Stimulated activated CD4-positive, alpha-beta T cell treated with anti-CD3 and anti-CD28 coated beads, Interleukin-4, amount 100 ng/mL, for 48 hours (primary cell): ENCODE data around the gene FBLN5.

Source experiments
- DNase-seq, 2 donors: peaks; one replicate each; pipeline ENCODE4 v3.0.0-alpha.2; 2020; ENCODE audit warnings: low read depth in 2 of 2

The FBLN5 gene

GRCh38 chr14:91946622-91947474 is 646 bp downstream of the FBLN5 start:
- DNase-seq, result no peak

DNA sequence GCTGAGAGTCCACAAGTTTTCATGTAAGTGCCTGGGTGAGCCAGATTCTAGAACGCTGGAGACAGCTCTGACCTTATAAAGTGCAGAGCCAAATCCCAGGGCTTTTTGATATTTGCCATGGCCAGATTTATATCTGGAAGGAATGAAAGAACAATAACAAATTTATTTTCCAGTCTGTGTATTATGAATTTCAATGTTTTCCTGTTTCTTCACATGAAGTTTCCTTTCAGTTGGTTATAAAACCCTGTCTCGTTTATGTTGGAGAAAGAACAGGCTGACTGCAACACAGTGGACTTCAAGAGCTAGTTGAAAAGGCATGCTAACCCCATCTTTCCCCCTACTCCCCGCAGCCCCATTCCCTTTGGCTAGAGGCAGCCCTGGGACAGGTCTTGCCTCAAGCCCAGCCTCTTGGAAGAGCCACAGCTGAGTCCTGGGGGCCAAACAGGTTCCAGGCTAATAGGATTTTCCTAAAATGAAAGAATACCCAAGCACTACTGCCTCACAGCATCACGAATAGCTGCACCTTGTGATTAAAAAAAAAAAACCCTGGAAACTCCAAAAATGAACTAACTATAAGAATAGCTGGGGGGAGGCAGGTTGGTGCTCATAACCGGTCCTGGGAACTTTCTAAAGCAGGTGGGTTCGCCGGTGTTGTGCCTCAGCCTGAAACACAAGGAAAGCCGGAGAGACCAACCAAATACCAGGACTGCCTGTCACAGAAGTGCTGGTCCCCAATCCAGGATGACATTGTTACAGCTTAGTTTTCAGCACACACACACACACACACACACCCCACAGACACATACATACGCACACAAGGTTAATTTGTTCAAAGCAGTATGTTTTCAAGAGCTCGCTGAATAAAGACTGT is 1.5 kb downstream of the FBLN5 start:
- DNase-seq, result no peak

DNA sequence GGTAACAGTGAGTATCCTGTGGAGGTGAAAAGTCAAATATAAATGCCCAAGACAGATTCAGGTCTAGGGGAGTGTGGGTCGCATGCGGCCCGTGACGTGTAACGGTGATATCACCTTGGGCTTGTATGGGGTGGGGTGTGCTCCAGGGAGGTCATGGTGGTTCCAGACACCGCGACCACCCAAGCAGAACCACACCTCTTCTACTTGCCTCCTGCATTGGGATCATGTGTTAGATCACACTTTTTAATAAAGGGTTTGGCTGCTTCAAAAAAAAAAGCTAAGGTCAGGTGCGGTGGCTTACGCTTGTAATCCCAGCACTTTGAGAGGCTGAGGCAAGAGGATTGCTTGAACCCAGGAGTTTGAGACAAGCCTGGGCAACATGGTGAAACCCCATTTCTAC is 4.5 kb downstream of the FBLN5 start:
- DNase-seq, result no peak

DNA sequence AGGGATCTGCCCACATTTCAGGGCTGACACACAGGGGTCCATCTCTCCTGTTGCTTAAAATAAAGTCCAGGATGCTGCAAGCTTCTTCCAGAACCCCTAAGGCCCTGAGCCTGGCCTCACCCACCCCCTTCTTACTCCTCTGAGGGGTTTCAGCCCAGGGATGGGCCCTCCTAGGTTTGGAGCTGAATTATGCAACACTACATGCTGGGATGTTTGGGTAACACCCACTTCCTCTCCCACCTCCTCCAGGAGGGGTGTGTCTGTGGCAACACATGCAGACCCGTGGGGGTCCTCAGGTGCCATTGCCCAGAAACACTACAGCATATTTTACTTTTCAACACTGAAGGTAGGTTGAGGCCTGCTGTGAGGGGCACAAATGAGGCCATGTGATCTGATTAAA is 5.4 kb downstream of the FBLN5 start:
- DNase-seq, result no peak

GRCh38 chr14:91940209-91940608 is 7.3 kb downstream of the FBLN5 start:
- no peak for DNase-seq

DNA sequence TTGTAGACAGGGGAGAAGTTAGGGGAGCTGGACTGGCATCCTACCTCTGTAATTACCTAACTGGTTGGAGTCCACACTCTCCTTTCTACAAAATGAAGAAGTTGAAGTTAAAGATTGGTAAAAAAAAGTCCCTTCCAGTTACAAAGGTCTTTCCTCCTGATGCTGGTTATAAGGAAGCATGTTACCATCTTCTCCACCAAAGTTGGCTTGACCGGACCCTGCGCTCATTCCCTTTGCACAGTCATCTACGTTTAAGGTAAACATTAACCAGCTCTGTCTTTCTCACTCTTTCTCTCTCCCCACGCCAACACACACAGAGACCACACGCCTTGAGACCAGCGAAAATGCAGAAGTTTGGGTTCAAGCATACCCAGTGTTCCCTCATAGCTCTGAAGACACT is 11.9 kb downstream of the FBLN5 start:
- no peak for DNase-seq

DNA sequence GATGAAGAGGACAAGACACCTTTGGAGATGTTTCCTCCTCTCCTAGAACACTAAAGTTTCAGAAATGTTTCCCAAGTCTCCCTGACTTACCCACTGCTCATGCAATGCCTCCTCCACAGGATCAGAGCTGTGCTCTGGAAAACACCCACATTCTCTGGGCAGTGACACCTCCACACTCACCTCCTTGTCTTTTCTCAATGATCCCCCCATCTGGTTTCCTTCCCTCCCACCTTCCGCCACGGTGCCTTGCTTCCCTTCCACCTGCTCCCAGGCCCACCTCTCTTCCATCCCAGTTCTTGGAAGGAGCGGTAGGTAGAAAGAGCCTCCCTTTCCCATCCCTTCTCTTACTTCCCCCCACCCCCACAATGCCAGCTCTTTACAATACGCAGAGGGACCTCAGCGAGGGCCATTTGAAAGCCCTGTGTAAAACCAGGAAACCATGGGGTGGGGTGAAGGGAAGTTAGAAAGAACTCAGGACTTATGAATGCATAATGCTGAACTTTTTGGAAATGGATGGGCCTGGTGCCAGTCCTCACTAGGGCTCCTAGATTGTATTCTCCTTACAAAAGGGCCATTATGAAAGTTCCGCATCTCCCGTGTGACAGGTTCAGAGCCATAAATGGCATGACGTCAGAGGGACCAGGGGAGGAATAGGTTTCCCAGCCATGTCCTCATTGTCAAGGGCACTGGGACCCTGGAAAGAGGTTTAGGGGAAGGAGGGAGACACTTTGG is 12.8 kb downstream of the FBLN5 start:
- no peak for DNase-seq

DNA sequence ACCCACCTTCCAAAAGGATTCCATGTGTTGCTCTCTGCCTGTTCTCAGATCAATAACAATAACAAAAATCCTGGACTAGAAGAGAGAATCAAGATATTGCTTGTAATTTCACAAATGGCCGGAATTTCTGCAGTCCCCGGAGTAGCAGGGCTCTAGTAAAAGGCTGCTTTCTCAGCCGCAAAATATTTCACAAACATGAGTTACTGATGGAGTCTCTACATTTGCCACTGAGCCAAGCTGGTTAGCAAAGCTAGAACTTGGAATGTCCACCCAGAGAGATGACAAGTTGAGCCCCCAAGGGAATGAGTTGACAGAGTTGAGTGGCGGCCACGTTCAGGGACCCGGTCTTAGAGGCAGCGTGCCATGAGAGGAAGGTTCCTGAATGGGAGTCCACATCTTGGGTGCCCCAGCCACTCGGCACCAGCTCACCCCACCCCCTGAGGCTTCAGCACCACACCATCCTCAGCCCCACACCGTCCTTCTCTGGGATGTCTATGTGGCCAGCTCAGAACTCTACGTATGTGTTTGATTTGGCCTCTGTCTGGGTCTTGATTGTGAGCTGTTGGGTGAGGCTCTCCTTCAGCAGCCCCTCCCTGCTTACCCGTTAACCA is 15.9 kb downstream of the FBLN5 start:
- no peak for DNase-seq

DNA sequence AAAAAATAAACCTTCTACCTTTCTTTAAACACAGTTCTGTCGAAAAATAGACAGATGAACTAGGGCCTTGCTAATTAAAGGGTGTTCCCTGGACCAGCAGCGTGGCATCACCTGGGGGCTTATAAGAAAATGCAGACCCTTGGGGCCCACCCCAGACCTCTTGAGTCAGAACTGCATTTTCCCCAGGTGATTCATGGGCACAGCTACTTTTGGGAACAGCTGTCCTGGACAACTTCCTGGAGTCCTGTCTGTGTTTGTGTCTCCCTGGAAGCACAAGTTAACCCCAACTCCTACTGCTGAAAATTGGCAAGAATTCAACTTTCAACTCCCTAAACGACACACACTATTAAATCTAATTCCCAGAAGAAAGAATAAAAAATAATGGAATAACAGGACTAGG is 17.8 kb downstream of the FBLN5 start:
- no peak for DNase-seq

- DNase-seq, result no peak
Observed at GRCh38 chr14:91927800-91928199, 19.7 kb downstream of the FBLN5 start.

DNA sequence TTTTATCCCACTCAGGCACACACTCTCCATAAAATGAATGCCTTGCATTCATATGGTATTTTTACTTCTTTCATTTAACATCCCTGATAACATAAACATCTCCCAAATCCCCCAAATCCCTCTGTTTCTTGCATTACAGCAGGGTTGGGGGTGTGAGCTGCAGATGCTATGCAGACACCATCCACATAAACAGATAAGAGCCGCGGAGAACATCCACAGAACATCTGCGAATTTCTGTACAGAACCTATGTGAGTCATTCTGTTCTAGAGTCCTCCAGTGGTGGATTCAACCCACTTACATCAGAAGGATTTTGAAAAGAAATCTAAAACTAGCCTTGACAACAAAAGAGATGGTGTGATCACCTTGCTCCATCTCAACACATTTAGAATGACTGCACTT is 20.3 kb downstream of the FBLN5 start:
- DNase-seq, result no peak

DNA sequence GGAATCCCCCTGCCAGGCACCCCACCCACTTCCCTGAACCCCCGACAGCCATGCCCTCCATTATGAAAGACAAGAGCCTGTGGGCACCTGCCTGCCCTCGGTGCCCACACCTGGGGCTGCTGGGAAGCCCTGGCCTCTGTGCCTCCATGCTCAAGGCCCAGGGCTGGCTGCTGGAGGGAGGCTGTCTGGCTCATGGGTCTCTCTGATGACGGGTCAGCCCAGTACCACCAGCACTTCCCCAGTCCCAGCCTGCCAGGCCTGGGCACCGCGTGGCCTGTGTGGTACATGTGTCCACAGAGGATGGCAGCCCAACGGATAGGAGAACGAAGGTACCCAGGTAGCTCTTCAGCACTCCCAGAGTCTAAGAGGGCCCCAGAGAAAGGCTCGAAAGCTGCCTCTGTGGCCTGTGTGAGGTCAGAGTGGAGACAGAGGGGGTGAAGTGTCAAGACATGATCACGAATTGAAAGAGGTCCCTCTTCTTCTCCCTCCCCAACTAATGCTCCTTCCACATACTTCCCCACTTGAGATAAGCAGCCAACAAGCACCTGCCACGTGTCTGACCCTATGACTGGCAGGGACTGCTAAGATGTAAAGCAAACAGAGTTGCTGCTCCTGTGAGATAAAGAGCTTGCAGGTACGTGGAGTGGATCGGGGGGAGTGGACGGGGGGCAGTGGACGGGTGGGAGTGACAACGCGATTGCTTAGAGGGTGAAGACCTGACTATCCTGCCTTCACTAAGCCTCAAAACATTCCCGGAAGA is 21.2 kb downstream of the FBLN5 start:
- DNase-seq, result no peak

DNA sequence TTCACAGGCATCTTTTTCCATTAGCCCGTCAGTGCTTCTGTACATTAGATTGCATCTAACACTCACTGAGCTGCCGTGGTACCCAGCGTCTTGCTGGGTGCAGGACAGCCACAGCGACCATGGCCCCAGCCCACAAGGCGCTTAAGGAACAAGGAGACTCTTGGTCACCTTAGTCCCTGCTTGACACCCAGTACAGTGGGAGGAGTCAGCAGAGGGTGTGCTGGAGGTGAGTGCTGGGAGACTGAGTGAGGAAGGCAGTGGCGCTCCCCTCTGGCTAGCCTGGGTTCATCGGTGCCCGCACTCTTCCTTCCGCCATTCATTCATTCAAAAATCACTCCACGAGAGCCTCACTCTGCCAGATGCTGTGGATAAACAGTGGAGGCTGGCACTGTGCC is 21.8 kb downstream of the FBLN5 start:
- no peak for DNase-seq

- no peak for DNase-seq
Observed at GRCh38 chr14:91925001-91925726, 22.3 kb downstream of the FBLN5 start.

DNA sequence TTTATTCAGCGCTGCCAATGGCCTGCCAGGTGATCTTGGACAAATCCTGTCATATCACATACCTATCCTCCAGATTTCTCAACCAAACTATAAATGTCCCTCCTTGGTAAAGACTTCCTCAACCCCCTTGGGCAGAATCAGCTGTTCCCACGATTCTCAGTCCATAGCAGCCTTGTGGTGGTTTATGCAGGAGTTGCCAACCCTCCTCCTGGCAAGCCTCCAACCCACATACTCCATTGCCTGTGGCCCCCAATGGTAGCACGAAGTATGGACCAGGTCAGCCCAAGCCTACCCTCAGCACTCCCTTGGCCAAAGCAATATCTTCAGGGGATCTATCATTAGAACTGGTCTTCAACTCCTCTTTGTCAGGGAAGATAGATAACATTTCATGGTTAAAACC is 27.0 kb downstream of the FBLN5 start:
- DNase-seq, result no peak

DNA sequence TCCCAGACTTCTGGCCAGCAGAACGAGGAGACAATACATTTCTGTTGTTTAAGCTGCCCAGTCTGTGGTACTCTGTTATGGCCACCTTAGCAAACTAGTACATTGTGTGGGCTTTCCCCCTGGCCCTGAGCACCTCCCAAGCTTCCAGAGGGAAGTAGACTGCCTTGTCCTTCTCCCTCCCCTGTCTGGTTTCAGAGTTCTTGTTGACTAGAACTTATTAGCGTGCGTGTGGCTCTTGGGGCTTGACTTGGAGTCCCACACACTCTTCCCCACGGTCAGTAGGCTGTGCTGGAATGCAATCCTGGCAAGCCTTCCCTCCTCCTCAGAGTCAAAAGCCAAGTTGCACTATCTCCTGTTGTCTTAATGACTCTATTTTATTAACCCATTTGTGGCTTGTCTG is 27.7 kb downstream of the FBLN5 start:
- no peak for DNase-seq

DNA sequence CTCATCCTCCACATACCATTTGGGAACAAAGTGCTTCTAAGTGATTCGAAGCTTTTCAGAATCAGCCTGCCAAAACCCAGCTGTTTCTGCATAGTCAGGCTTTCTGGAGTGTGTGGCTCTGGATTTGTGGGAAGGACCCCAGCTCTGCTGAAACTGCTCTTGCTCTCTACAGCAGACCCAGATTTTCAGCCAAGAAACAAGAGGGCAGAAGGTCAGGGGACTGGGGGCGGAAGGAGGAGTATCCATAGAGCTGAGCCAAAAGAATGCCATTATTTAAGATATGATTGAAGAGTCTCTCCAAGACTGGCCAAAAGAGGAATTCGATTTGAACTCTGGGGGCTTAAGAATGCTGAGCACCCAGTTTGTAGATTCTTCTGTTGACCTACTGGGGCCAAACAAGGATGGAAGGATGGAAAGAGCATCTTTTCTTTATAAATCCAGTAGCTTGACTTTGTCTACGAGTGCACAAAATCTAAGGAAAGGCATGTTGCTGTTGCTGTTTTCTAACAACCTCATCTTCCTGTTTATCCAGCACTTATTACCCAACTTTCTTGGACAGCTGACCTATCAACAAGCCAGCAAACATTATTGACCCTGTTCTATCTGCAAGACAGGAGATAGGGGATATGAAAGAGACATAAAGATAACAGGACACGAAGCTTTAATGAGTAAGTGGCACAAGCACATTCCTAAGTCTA is 29.2 kb downstream of the FBLN5 start:
- no peak for DNase-seq

- DNase-seq, result no peak
Observed at GRCh38 chr14:91912035-91912434, 35.5 kb downstream of the FBLN5 start.

- DNase-seq, result peak; percentile 17 to 28
Observed at GRCh38 chr14:91911474-91912032, 35.9 kb downstream of the FBLN5 start.

DNA sequence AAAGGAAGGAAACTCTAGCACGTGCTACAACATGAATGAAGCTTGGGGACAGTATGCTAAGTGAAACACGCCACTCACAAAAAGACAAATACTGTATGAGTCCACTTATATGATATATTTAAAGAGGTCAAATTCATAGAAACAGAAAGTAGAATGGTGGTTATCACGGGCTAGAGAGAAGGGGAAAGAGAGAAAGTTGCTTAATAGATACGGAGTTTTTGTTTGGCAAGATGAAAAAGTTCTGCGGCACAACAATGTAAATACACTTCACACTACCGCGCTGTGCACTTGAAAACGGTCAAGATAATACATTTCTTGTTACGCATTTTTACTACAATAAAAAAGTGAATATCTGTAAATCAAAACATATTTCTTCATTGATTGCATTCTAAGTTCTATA is 37.3 kb downstream of the FBLN5 start:
- DNase-seq, result no peak
